WTC11 (cell line): ENCODE measurements around the gene C1QC. TPM values are rescaled to one million over a fixed set of nuclear protein-coding genes. Genes with fewer than 3 reads are reported as not detected.

Source experiments
- ATAC-seq: fragments of 200-7000 bp; cut with Tn5 transposase; 2 replicates; pipeline ENCODE4 v1.10.0; 2021; ENCODE audit warnings: mild to moderate bottlenecking, moderate library complexity
- CTCF ChIA-PET: fragments of 300-600 bp; sonication (Branson Sonifier 250); formaldehyde crosslinking; loops from one replicate; lab custom pipeline; 2021; ENCODE audit warnings: antibody characterized with exemption; lab: Charles Lee
- POLR2A ChIA-PET: fragments of 350-600 bp; sonication (Branson Sonifier 250); formaldehyde crosslinking; loops from one replicate; lab custom pipeline; 2021; ENCODE audit warnings: antibody characterized with exemption; lab: Charles Lee
- DNase-seq: peaks from one replicate; pipeline ENCODE4 v3.0.0; 2021; ENCODE audit warnings: low spot score
- H3K27ac Mint-ChIP-seq: 2 replicates; pipeline ENCODE4 v1.8.0; 2021; ENCODE audit warnings: mixed read lengths
- H3K27me3 Mint-ChIP-seq: 2 replicates; pipeline ENCODE4 v1.8.0; 2021; ENCODE audit warnings: low read depth, mild to moderate bottlenecking, moderate library complexity, mixed read lengths
- H3K36me3 Mint-ChIP-seq: 2 replicates; pipeline ENCODE4 v1.8.0; 2021; ENCODE audit warnings: mixed read lengths
- H3K4me1 Mint-ChIP-seq: 2 replicates; pipeline ENCODE4 v1.8.0; 2022; ENCODE audit warnings: mixed read lengths
- H3K4me3 Mint-ChIP-seq: 2 replicates; pipeline ENCODE4 v1.8.0; 2021; ENCODE audit warnings: mild to moderate bottlenecking, moderate library complexity, mixed read lengths
- H3K9me3 Mint-ChIP-seq: 2 replicates; pipeline ENCODE4 v1.8.0; 2021; ENCODE audit warnings: mixed read lengths
- ATF1 ChIP-seq: sonication (generic); formaldehyde crosslinking; IDR thresholded peaks from 2 replicates; pipeline ENCODE4 v1.8.1; 2023; ENCODE audit warnings: mild to moderate bottlenecking, moderate library complexity, missing genetic modification reagents
- CREB1 ChIP-seq: sonication (generic); formaldehyde crosslinking; IDR thresholded peaks from 2 replicates; pipeline ENCODE4 v1.8.0; 2023; ENCODE audit warnings: mild to moderate bottlenecking, missing genetic modification reagents
- FOXK1 ChIP-seq: sonication (generic); formaldehyde crosslinking; IDR thresholded peaks from 2 replicates; pipeline ENCODE4 v1.8.0; 2022; ENCODE audit warnings: mild to moderate bottlenecking, moderate library complexity, missing genetic modification reagents
- FOXP4 ChIP-seq: sonication (generic); formaldehyde crosslinking; IDR thresholded peaks from 2 replicates; pipeline ENCODE4 v1.8.0; 2022; ENCODE audit warnings: mild to moderate bottlenecking, missing genetic modification reagents
- GRHL2 ChIP-seq: fragments of 250-450 bp; sonication (Bioruptor Pico); IDR thresholded peaks from 2 replicates; pipeline ENCODE4 v1.8.0; 2022; ENCODE audit warnings: mild to moderate bottlenecking, moderate library complexity; ENCODE audit not compliant: insufficient replicate concordance, severe bottlenecking
- GTF2I ChIP-seq: fragments of 250-450 bp; sonication (Bioruptor Pico); conservative IDR thresholded peaks from 2 replicates; pipeline ENCODE4 v1.4.0; 2021; ENCODE audit warnings: mild to moderate bottlenecking
- NR1H2 ChIP-seq: sonication (generic); formaldehyde crosslinking; IDR thresholded peaks from 2 replicates; pipeline ENCODE4 v1.9.0; 2021; ENCODE audit warnings: mild to moderate bottlenecking, moderate library complexity, missing genetic modification reagents
- SP1 ChIP-seq: sonication (generic); formaldehyde crosslinking; conservative IDR thresholded peaks from 2 replicates; pipeline ENCODE4 v1.8.1; 2022; ENCODE audit warnings: missing genetic modification reagents
- TEAD1 ChIP-seq: sonication (generic); formaldehyde crosslinking; IDR thresholded peaks from 2 replicates; pipeline ENCODE4 v1.8.0; 2022; ENCODE audit warnings: mild to moderate bottlenecking, missing genetic modification reagents
- TP53 ChIP-seq: sonication (generic); formaldehyde crosslinking; IDR thresholded peaks from 2 replicates; pipeline ENCODE4 v1.8.1; 2023; ENCODE audit warnings: mild to moderate bottlenecking, missing genetic modification reagents
- USF2 ChIP-seq: sonication (generic); formaldehyde crosslinking; IDR thresholded peaks from 2 replicates; pipeline ENCODE4 v1.8.1; 2023; ENCODE audit warnings: mild to moderate bottlenecking, missing genetic modification reagents, moderate library complexity
- ZNF396 ChIP-seq: fragments of 250-450 bp; sonication (Bioruptor Pico); IDR thresholded peaks from 2 replicates; pipeline ENCODE4 v1.8.0; 2021; ENCODE audit warnings: mild to moderate bottlenecking, moderate library complexity, borderline replicate concordance
- ZNF423 ChIP-seq: fragments of 250-450 bp; sonication (Bioruptor Pico); IDR thresholded peaks from 2 replicates; pipeline ENCODE4 v2.1.2; 2022; ENCODE audit warnings: mild to moderate bottlenecking, moderate library complexity
- total RNA-seq: library from RNA; stranded (reverse); gene quantifications from 3 replicates; pipeline ENCODE4 v1.2.3, GENCODE V29; 2021
- TF ChIP-seq, protein P1 (sequence below): fragments of 250-450 bp; sonication (Bioruptor Pico); IDR thresholded peaks from 2 replicates; pipeline ENCODE4 v1.9.0; 2021; ENCODE audit warnings: mild to moderate bottlenecking
- TF ChIP-seq, protein P2 (sequence below): sonication (generic); formaldehyde crosslinking; IDR thresholded peaks from 2 replicates; pipeline ENCODE4 v1.8.0; 2022; ENCODE audit warnings: mild to moderate bottlenecking, missing genetic modification reagents
- TF ChIP-seq, protein P3 (sequence below): fragments of 250-450 bp; sonication (Bioruptor Pico); IDR thresholded peaks from 2 replicates; pipeline ENCODE4 v1.8.0; 2021; ENCODE audit warnings: mild to moderate bottlenecking

Gene C1QC
- total RNA-seq, 1 experiment from 2014 or later = 0.28 TPM

DNA sequence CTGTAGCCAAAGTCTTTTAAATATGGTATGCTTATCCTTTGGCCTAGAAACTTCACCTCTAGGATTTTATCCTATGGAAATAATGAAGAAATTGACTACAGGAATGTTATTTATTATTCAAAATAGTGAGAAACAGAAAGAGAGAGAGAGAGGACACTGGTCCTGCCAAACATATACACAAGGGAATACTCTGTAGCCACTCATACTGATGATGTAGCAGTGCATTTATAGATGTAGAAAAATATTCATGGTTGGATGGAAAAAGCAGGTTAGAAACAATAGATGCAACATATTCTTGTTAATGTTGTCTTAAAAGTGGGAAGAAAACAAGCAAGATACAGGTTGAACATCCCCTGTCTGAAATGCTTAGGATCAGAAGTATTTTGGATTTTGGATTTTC is 45.0 kb downstream of the C1QC start (continued):
- TF ChIP-seq GTF2I (CRISPR knock-in tag) (no peak), ZNF423 (CRISPR knock-in tag) (no peak)
- TF ChIP-seq, all 79 proteins: peak for 0

DNA sequence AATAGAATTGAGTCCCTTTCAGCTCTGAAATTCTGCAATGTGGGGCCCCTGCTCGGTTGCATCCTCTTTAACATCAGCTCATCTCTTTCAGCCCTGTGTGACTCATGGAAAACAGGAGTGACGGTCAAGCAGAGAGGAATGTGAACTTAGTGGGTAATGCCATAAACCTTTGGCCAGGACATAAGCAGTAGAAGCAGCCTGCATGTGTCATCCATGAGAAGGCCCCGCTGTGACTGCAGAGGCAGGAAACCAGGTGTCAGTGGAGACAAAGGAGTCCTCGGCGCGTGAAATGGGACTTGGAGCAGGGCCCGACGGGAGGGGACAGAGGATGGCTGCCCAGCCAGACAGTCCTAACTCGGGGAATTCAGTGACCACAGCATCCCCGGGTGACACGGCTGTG is 46.1 kb downstream of the C1QC start:
- CTCF ChIA-PET = interaction anchor here (2.7 kb wide), 1 partner anchor 15 kb away, joined by 11 read pairs; no protein-coding TSS in a partner anchor
- no peaks in the 10 kb centered on the region for H3K27me3 Mint-ChIP-seq

GRCh38 chr1:22691031-22691753 is 47.8 kb downstream of the C1QC start:
- ChIA-PET CTCF (interaction anchor here (1.1 kb wide), 1 partner anchor 13 kb away, joined by 6 read pairs; no protein-coding TSS in a partner anchor), POLR2A (no interaction called here)
- DNase-seq (no peak), ATAC-seq (no peak)
- TF ChIP-seq GRHL2 (CRISPR knock-in tag) (no peak), ZNF396 (CRISPR knock-in tag) (no peak), ATF1 (no peak), NR1H2 (CRISPR knock-in tag) (no peak), USF2 (CRISPR knock-in tag) (no peak), TEAD1 (no peak), CREB1 (no peak), TP53 (CRISPR knock-in tag) (no peak), FOXK1 (CRISPR knock-in tag) (no peak), FOXP4 (CRISPR knock-in tag) (no peak)
- TF ChIP-seq, protein P1, sequence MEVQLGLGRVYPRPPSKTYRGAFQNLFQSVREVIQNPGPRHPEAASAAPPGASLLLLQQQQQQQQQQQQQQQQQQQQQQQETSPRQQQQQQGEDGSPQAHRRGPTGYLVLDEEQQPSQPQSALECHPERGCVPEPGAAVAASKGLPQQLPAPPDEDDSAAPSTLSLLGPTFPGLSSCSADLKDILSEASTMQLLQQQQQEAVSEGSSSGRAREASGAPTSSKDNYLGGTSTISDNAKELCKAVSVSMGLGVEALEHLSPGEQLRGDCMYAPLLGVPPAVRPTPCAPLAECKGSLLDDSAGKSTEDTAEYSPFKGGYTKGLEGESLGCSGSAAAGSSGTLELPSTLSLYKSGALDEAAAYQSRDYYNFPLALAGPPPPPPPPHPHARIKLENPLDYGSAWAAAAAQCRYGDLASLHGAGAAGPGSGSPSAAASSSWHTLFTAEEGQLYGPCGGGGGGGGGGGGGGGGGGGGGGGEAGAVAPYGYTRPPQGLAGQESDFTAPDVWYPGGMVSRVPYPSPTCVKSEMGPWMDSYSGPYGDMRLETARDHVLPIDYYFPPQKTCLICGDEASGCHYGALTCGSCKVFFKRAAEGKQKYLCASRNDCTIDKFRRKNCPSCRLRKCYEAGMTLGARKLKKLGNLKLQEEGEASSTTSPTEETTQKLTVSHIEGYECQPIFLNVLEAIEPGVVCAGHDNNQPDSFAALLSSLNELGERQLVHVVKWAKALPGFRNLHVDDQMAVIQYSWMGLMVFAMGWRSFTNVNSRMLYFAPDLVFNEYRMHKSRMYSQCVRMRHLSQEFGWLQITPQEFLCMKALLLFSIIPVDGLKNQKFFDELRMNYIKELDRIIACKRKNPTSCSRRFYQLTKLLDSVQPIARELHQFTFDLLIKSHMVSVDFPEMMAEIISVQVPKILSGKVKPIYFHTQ (CRISPR knock-in tag) = no peak
- TF ChIP-seq, protein P2, sequence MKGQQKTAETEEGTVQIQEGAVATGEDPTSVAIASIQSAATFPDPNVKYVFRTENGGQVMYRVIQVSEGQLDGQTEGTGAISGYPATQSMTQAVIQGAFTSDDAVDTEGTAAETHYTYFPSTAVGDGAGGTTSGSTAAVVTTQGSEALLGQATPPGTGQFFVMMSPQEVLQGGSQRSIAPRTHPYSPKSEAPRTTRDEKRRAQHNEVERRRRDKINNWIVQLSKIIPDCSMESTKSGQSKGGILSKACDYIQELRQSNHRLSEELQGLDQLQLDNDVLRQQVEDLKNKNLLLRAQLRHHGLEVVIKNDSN = no peak
- TF ChIP-seq, protein P3, sequence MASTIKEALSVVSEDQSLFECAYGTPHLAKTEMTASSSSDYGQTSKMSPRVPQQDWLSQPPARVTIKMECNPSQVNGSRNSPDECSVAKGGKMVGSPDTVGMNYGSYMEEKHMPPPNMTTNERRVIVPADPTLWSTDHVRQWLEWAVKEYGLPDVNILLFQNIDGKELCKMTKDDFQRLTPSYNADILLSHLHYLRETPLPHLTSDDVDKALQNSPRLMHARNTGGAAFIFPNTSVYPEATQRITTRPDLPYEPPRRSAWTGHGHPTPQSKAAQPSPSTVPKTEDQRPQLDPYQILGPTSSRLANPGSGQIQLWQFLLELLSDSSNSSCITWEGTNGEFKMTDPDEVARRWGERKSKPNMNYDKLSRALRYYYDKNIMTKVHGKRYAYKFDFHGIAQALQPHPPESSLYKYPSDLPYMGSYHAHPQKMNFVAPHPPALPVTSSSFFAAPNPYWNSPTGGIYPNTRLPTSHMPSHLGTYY (CRISPR knock-in tag) = no peak
- Mint-ChIP-seq H3K4me3 (no peak overlapping the region), H3K36me3 (no peaks in the 10 kb centered on the region), H3K27me3 (no peaks in the 10 kb centered on the region), H3K9me3 (no peaks in the 10 kb centered on the region), H3K4me1 (0 out of 2 replicates have a peak, but pooled peaks cover 2% of the 10 kb centered on the region), H3K27ac (no peak overlapping the region)

More for the DNA sequence above, 46.1 kb downstream of the C1QC start:
- POLR2A ChIA-PET = no interaction called here
- TF ChIP-seq SP1 (CRISPR knock-in tag) = no peak
- ATAC-seq (no peak), DNase-seq (no peak)
- Mint-ChIP-seq H3K9me3 (no peaks in the 10 kb centered on the region), H3K36me3 (no peaks in the 10 kb centered on the region), H3K27ac (no peak overlapping the region), H3K4me3 (no peak overlapping the region), H3K4me1 (peaks cover 6% of the 10 kb centered on the region)
